Measurements from ENCODE around the gene OR8D1. TPM values are rescaled to one million over a fixed set of nuclear protein-coding genes. Genes with fewer than 3 reads are reported as not detected.
"Not testable (repeated sequence)": the region's sequence is repeated elsewhere in the genome, so short reads cannot be mapped to it uniquely, and the experiment has no call there.

OR8D1 gene
- total RNA-seq, 2 experiments from 2014 or later: not detected

DNA sequence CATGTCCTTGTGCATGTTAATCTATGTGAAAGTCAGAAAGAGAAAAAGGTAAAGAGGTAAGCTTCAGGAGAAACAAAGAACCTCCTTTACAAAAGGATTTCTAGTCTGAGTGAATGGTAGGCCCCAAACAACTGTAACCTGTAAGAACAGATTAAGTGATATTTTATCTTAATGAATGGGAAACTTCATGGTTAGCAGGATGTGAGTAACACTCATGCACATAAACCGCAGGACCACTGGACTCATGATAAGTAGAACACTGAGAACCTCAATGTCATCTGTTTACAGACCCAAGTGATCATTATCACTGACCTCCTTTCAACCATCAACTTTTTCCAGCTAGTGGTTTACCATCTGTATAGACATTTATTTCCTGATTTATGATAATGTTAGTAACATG is 37.7 kb downstream of the OR8D1 start:
- no peaks in the 10 kb centered on the region for H3K4me1 Mint-ChIP-seq (ENCODE audit: low read depth)
- CTCF ChIA-PET: no interaction called here

DNA sequence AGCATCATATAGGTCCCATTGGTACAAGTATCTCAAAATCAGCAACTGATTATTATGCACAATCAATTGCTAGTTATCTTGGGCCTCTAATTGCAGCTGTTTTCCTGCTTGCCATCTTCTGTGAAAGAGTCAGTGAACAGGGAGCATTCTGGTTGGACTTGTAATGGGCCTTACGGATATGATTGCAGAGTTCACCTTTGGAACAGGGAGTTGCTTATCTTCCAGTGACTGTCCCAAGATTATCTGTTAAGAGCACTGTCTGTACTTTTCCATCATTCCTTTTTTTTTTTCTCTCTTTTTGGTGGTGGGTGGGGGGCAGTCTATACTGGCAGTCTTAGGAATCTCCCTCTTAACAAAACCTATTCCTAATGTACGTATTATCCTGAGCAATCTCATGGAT is 39.7 kb downstream of the OR8D1 start:
- CTCF ChIA-PET: interaction anchor here (0.6 to 0.8 kb wide), 2 partner anchors 39 to 202 kb away, joined by 3 read pairs; no protein-coding TSS in a partner anchor
- DNase-seq: no peak
- Mint-ChIP-seq H3K27me3 (ENCODE audit: low read depth) (peaks cover 2% of the 10 kb centered on the region), H3K36me3 (ENCODE audit: low read depth) (no peaks in the 10 kb centered on the region), H3K4me3 (no peak overlapping the region), H3K9me3 (no peaks in the 10 kb centered on the region), H3K27ac (no peak overlapping the region), H3K4me1 (ENCODE audit: low read depth) (no peaks in the 10 kb centered on the region)
- intact Hi-C loops (cut with micrococcal nuclease): no loop called here

More for the DNA sequence above, 37.7 kb downstream of the OR8D1 start:
- H3K27me3 Mint-ChIP-seq (ENCODE audit: low read depth): peaks cover 4% of the 10 kb centered on the region
- no peaks in the 10 kb centered on the region for H3K36me3 Mint-ChIP-seq (ENCODE audit: low read depth)
- DNase-seq: no peak
- H3K4me3 Mint-ChIP-seq: no peak overlapping the region
- no peak overlapping the region for H3K27ac Mint-ChIP-seq
- no peaks in the 10 kb centered on the region for H3K9me3 Mint-ChIP-seq
- intact Hi-C loops (cut with micrococcal nuclease): no loop called here

GRCh38 chr11:124270886-124271285 is 42.9 kb downstream of the OR8D1 start:
- H3K27ac Mint-ChIP-seq; H3K27me3 Mint-ChIP-seq (ENCODE audit: low read depth); H3K9me3 Mint-ChIP-seq; intact Hi-C loops (cut with micrococcal nuclease); H3K4me1 Mint-ChIP-seq (ENCODE audit: low read depth); H3K36me3 Mint-ChIP-seq (ENCODE audit: low read depth); DNase-seq; H3K4me3 Mint-ChIP-seq: not testable (repeated sequence)
- CTCF ChIA-PET: interaction anchor here (0.6 kb wide), 1 partner anchor 24 kb away, joined by 3 read pairs; no protein-coding TSS in a partner anchor

GRCh38 chr11:124265041-124265440 is 48.7 kb downstream of the OR8D1 start:
- intact Hi-C loops (cut with micrococcal nuclease); H3K27ac Mint-ChIP-seq; H3K4me1 Mint-ChIP-seq (ENCODE audit: low read depth); DNase-seq; H3K9me3 Mint-ChIP-seq; H3K36me3 Mint-ChIP-seq (ENCODE audit: low read depth); H3K4me3 Mint-ChIP-seq; H3K27me3 Mint-ChIP-seq (ENCODE audit: low read depth): not testable (repeated sequence)
- CTCF ChIA-PET: interaction anchor here (0.6 kb wide), 1 partner anchor 192 kb away, joined by 4 read pairs; no protein-coding TSS in a partner anchor

DNA sequence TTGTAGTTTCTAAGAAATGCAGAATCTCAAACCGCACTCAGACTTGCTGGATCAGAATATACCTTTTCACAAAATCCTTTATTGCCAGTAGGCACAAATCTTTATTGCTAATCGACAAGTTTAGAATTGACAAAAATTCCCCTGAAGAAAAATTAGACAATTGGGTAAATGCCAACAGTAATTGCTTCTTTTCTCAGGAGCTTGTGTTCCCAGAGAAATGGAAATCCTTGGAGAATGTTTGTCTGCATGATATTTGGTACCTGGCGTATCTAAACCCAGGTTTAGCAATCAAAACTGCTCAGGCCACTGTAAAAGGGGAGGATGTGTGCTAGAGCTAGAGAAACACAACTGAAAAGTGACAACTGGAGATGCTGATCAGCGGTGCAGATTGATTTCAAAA is 57.7 kb downstream of the OR8D1 start, which contains the start of gene OR8G5:
TSS of gene OR8G5 (plus strand) at position 301 of the 400 bp plus-strand sequence. CDS start 8,556 bp downstream, outside the sequence.
- H3K27me3 Mint-ChIP-seq (ENCODE audit: low read depth): peaks cover 4% of the 10 kb centered on the region
- H3K36me3 Mint-ChIP-seq (ENCODE audit: low read depth): no peaks in the 10 kb centered on the region
- H3K4me1 Mint-ChIP-seq (ENCODE audit: low read depth): no peaks in the 10 kb centered on the region
- H3K27ac Mint-ChIP-seq: no peak within 1 kb of the TSS
- intact Hi-C loops (cut with micrococcal nuclease): no loop called here
- no peaks in the 10 kb centered on the region for H3K9me3 Mint-ChIP-seq
- CTCF ChIA-PET: no interaction called here
- no peak within 1 kb of the TSS for H3K4me3 Mint-ChIP-seq
- no peak for DNase-seq

Other genes starting within 250 kb of the OR8D1 start
- 10 to 100 TPM in 1 of 2 experiments, 1 to 10 TPM in 1; 9.7 to 11.4 TPM for gene VWA5A, start 198.5 kb downstream of the OR8D1 start, total RNA-seq
- not detected for gene OR10D3, start 130.6 kb downstream of the OR8D1 start, total RNA-seq
- gene OR8G1, start 72.9 kb downstream of the OR8D1 start, total RNA-seq: not detected
- not detected for gene OR8G5, start 57.6 kb downstream of the OR8D1 start, total RNA-seq
- not detected for gene OR8D2, start 6.2 kb upstream of the OR8D1 start, total RNA-seq
- gene OR8B2, start 70.5 kb upstream of the OR8D1 start, total RNA-seq: not detected
- gene OR8B3, start 85.1 kb upstream of the OR8D1 start, total RNA-seq: not detected
- gene OR8B4, start 110.9 kb upstream of the OR8D1 start, total RNA-seq: not detected
- not detected for gene OR8B8, start 131.7 kb upstream of the OR8D1 start, total RNA-seq
- gene OR8B12, start 229.7 kb upstream of the OR8D1 start, total RNA-seq: not detected